Liver (tissue), 3 donors: ENCODE data around the gene CLDN8.

Experiments used
- CTCF ChIP-seq: fragments of 150-350 bp; IDR thresholded peaks from 2 replicates; pipeline ENCODE4 v1.5.1; 2017; ENCODE audit warnings: improper control_type of control experiment, low read depth, low read length; ENCODE audit not compliant: missing input control
- MAX ChIP-seq: IDR thresholded peaks from 2 replicates; pipeline ENCODE4 v1.6.1; 2016; ENCODE audit warnings: antibody characterized with exemption
- TAF1 ChIP-seq: conservative IDR thresholded peaks from 2 replicates; pipeline ENCODE4 v1.6.1; 2016; ENCODE audit warnings: antibody characterized with exemption, mild to moderate bottlenecking
- donor health status: healthy.
- donor health status: healthy.

- TF ChIP-seq CTCF (no peak), MAX (no peak), TAF1 (no peak)
Measured at GRCh38 chr21:30245061-30245460, 29.2 kb upstream of the CLDN8 start.
